ENCODE data around the gene TACC2.
"Not testable (repeated sequence)": the region's sequence is repeated elsewhere in the genome, so short reads cannot be mapped to it uniquely, and the experiment has no call there.

DNA sequence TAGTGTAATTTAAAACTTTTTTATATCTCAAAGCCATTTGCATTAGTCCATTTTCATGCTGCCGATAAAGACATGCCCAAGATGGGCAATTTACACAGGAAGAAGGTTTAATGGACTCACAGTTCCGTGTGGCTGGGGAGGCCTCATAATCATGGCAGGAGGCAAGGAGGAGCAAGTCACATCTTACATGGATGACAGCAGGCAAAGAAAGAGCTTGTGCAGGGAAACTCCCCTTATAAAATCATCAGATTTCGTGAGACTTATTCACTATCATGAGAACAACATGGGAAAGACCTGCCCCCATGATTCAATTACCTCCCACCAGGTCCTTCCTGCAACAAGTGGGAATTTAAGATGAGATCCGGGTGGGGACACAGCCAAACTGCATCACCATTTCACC, 2.8 kb downstream of the TACC2 start:
- not testable (repeated sequence) for TF ChIP-seq CTCF (conservative IDR thresholded peaks at IDR 0.05); EZH2 (IDR thresholded peaks at IDR 0.05; ENCODE audit: low read depth)
